HepG2 (cell line): Measurements from ENCODE around the gene COMMD7. TPM values are rescaled to one million over a fixed set of nuclear protein-coding genes. Genes with fewer than 3 reads are reported as not detected.

ENCODE experiments used
- ATAC-seq: fragments of 200-7000 bp; cut with Tn5 transposase; 3 replicates; pipeline ENCODE4 v1.9.1; 2020; ENCODE audit warnings: mild to moderate bottlenecking, moderate library complexity
- BruUV-seq: library from RNA; stranded (reverse); fragments of 400-500 nt; replicated peaks from 2 replicates; lab custom pipeline; 2021; lab: Mats Ljungman, UMichigan
- CTCF ChIA-PET: fragments of 300-600 bp; formaldehyde crosslinking; extraction: SDS; loops from one replicate; lab custom pipeline; 2021; ENCODE audit warnings: low total read pairs, inconsistent platforms, low intra/inter-chr PET ratio; lab: Yijun Ruan, JAX
- POLR2A ChIA-PET: fragments of 350-600 bp; sonication (Branson Sonifier 250); formaldehyde crosslinking; loops from one replicate; lab custom pipeline; 2020; ENCODE audit warnings: antibody characterized with exemption, inconsistent platforms; lab: Yijun Ruan, JAX
- DNase-seq: peaks from one replicate; pipeline ENCODE4 v3.0.0-alpha.2; 2015; ENCODE audit warnings: low spot score
- FAIRE-seq: peaks from 3 replicates; lab custom pipeline; 2011; peaks lifted over from hg19 to GRCh38; lab: Jason Lieb, UNC
- H2AFZ ChIP-seq: one replicate; pipeline ENCODE4 v1.6.1; 2011; ENCODE audit warnings: low read length, inconsistent platforms
- H3K27ac ChIP-seq: fragments of 300-600 bp; 3 replicates; pipeline ENCODE4 v1.8.0; 2011; ENCODE audit warnings: mixed run types, mild to moderate bottlenecking, mixed read lengths, low read length, inconsistent platforms; ENCODE audit not compliant: insufficient read depth; ENCODE audit errors: extremely low read length
- H3K27me3 ChIP-seq, 2 experiments: fragments of 200-600 bp in 1 of 2; 2 replicates in 1 of 2; 3 replicates in 1 of 2; pipeline versions ENCODE4 v1.6.0 to v1.8.0; 2011; ENCODE audit warnings: low read length in 2 of 2, mild to moderate bottlenecking in 2 of 2, moderate library complexity in 2 of 2, inconsistent platforms in 1 of 2; ENCODE audit not compliant: insufficient read depth in 2 of 2, control insufficient read depth in 1 of 2
- H3K36me3 ChIP-seq, 2 experiments: fragments of 200-600 bp in 1 of 2; replicated peaks in 1 of 2; 2 replicates in 1 of 2; 3 replicates in 1 of 2; pipeline versions ENCODE4 v1.5.1 to v1.8.0; 2011; ENCODE audit warnings: low read length in 2 of 2, inconsistent platforms in 1 of 2; ENCODE audit not compliant: insufficient read depth in 2 of 2, control insufficient read depth in 1 of 2
- H3K4me1 ChIP-seq: 2 replicates; pipeline ENCODE4 v1.5.1; 2012; ENCODE audit warnings: low read length, inconsistent platforms; ENCODE audit not compliant: insufficient read depth
- H3K4me2 ChIP-seq: 2 replicates; pipeline ENCODE4 v1.6.0; 2011; ENCODE audit warnings: low read depth, low read length, inconsistent platforms
- H3K4me3 ChIP-seq, 3 experiments: fragments of 200-600 bp in 1 of 3; sonication (generic), shearing (Covaris generic) in 1 of 3; replicated peaks in 1 of 3; 2 replicates each; pipeline ENCODE4 v1.5.1; 2011 to 2016; ENCODE audit warnings: low read length in 3 of 3, inconsistent platforms in 2 of 3, low read depth in 2 of 3, mild to moderate bottlenecking in 2 of 3, control low read depth in 1 of 3, mixed read lengths in 1 of 3; ENCODE audit not compliant: insufficient read depth in 1 of 3
- H3K79me2 ChIP-seq: one replicate; pipeline ENCODE4 v1.6.1; 2011; ENCODE audit warnings: low read length, inconsistent platforms; ENCODE audit not compliant: insufficient read depth
- H3K9ac ChIP-seq: 2 replicates; pipeline ENCODE4 v1.6.0; 2011; ENCODE audit warnings: mild to moderate bottlenecking, low read depth, low read length, inconsistent platforms; ENCODE audit not compliant: insufficient read depth
- H3K9me3 ChIP-seq: 2 replicates; pipeline ENCODE4 v1.5.1; 2012; ENCODE audit warnings: mild to moderate bottlenecking, low read length
- H4K20me1 ChIP-seq: 2 replicates; pipeline ENCODE4 v1.6.0; 2011; ENCODE audit warnings: inconsistent platforms, mild to moderate bottlenecking, low read length, moderate library complexity; ENCODE audit not compliant: insufficient read depth
- SKIL ChIP-seq: sonication (generic); formaldehyde crosslinking; IDR thresholded peaks from 2 replicates; pipeline ENCODE4 v1.8.0; 2022; ENCODE audit warnings: missing genetic modification reagents, mild to moderate bottlenecking, moderate library complexity, borderline replicate concordance
- ZMYM4 ChIP-seq: sonication (generic); formaldehyde crosslinking; IDR thresholded peaks from 2 replicates; pipeline ENCODE4 v1.8.1; 2023; ENCODE audit warnings: mild to moderate bottlenecking, missing genetic modification reagents
- WGBS: methylation state at CpG from one replicate; pipeline ENCODE4 v1.1.6; 2017; ENCODE audit warnings: low lambda C conversion rate; 5-methylcytosine and 5-hydroxymethylcytosine counted together
- in situ Hi-C: cut with HindIII; loops from 2 replicates; pipeline ENCODE4 v1.10.0; 2017; ENCODE audit warnings: low pct_unique_long_range_greater_than_20kb; ENCODE audit not compliant: extremely low pct_ligation_motif_present
- intact Hi-C: fragments of 100-400 bp; cut with micrococcal nuclease; formaldehyde crosslinking; loops from one replicate; pipeline ENCODE4 v1.10.0; 2022; ENCODE audit not compliant: unreplicated experiment
- polyA plus RNA-seq, 8 experiments: library from polyadenylated mRNA; depleted of rRNA in 3 of 8; stranded (reverse) in 7 of 8; unstranded in 1 of 8; fragments of >200 nt; fragmentation: Illumina TruSeq in 4 of 8; extraction: Trizol in 4 of 8; gene quantifications; 2 replicates each; pipeline versions ENCODE4 v1.2.1 to v1.2.3, GENCODE V29; 2011 to 2016; ENCODE audit warnings: low read depth in 4 of 8, missing spikeins in 1 of 8, mixed read lengths in 1 of 8; ENCODE audit not compliant: insufficient read depth in 1 of 8
- total RNA-seq, 5 experiments: library from RNA; depleted of rRNA; stranded (reverse); fragments of >200 nt; fragmentation: Illumina TruSeq; extraction: Trizol; gene quantifications; 2 replicates each; pipeline ENCODE4 v1.2.3, GENCODE V29; 2016; ENCODE audit warnings: low read depth in 1 of 5

The COMMD7 gene
- total and polyA plus RNA-seq, 2 of the 13 experiments (the other 11 are each of a cell fraction or from before 2014, with no cell fraction given) = 42.1 to 53.3 TPM

GRCh38 chr20:32784369-32785080, 41.3 kb upstream of the COMMD7 start:
- no peak overlapping the region for H3K27ac ChIP-seq
- WGBS = 94% methylated on average over 13 of the region's 13 CpGs
- in situ Hi-C loops = loop anchor here (5.0 kb wide), 1 partner anchor 313 kb away; no protein-coding TSS in a partner anchor
- TF ChIP-seq ZMYM4 (CRISPR knock-in tag) = no peak
- TF ChIP-seq SKIL (CRISPR knock-in tag) = 0 out of 2 replicates have a peak, but pooled peaks have one; percentile 13
- ChIA-PET POLR2A (no interaction called here), CTCF (no interaction called here)
- DNase-seq (no peak), FAIRE-seq (no peak), ATAC-seq (no peak)
- H3K36me3 ChIP-seq = peaks cover 8 to 44% of the 10 kb centered on the region in 2 experiments; a peak in 4 of 5 replicates
- H4K20me1 ChIP-seq = no peaks in the 10 kb centered on the region
- H3K4me1 ChIP-seq = no peaks in the 10 kb centered on the region
- no peaks in the 10 kb centered on the region for H3K9me3 ChIP-seq
- no peak overlapping the region for H3K9ac ChIP-seq
- H3K27me3 ChIP-seq = no peaks in the 10 kb centered on the region
- intact Hi-C loops = no loop called here
- no peak overlapping the region for H3K4me2 ChIP-seq
- no peaks in the 10 kb centered on the region for H3K79me2 ChIP-seq
- no peak overlapping the region for H2AFZ ChIP-seq
- no peak overlapping the region for H3K4me3 ChIP-seq
- BruUV-seq = no TSS peak
